Pancreas (tissue), 10 donors: ENCODE measurements around the gene MAN1A1. TPM values are rescaled to one million over a fixed set of nuclear protein-coding genes. Genes with fewer than 3 reads are reported as not detected.
A peak's percentile ranks its signal among the peaks of the same experiment; 100 is the strongest.

ENCODE experiments used
- ATAC-seq, 4 donors: fragments of 200-7000 bp; cut with Tn5 transposase; one replicate each; pipeline versions ENCODE4 v1.8.0 to v1.9.1; 2020; ENCODE audit warnings: mild to moderate bottlenecking in 4 of 4, moderate library complexity in 4 of 4
- DNase-seq, 6 donors: peaks; one replicate each; pipeline ENCODE4 v3.0.0-alpha.2; 2020
- FAIRE-seq: peaks from 2 replicates; lab custom pipeline; 2012; peaks lifted over from hg19 to GRCh38; lab: Jason Lieb, UNC
- H3K27ac ChIP-seq, 4 donors: fragments of 200-600 bp; sonication (generic); 1 replicate in 3 of 4; 2 replicates in 1 of 4; pipeline versions ENCODE4 v1.5.0 to v1.8.0; 2020
- H3K27me3 ChIP-seq, 4 donors: fragments of 200-600 bp; one replicate each; pipeline ENCODE4 v1.8.0; 2021
- H3K36me3 ChIP-seq, 3 donors: fragments of 200-600 bp; sonication (generic) in 1 of 3; one replicate each; pipeline versions ENCODE4 v1.5.0 to v1.8.0; 2020 to 2021
- H3K4me1 ChIP-seq, 3 donors: fragments of 200-600 bp; one replicate each; pipeline ENCODE4 v1.8.0; 2021
- H3K4me3 ChIP-seq, 4 donors: fragments of 200-600 bp; sonication (generic) in 2 of 4; one replicate each; pipeline versions ENCODE4 v1.5.0 to v1.8.0; 2020 to 2021
- H3K9me3 ChIP-seq, 4 donors: fragments of 200-600 bp; one replicate each; pipeline ENCODE4 v1.8.0; 2021
- CTCF ChIP-seq, 4 donors: fragments of 200-600 bp; sonication (generic) in 3 of 4; IDR thresholded peaks; one replicate each; pipeline versions ENCODE4 v1.5.0 to v1.8.0; 2021; ENCODE audit warnings: antibody characterized with exemption in 4 of 4
- WGBS, 2 donors: extraction: QIAGEN DNeasy Blood & Tissue Kit; methylation state at CpG; one replicate each; pipeline ENCODE4 v1.1.7; 2013; 5-methylcytosine and 5-hydroxymethylcytosine counted together
- intact Hi-C, 3 donors: fragments of 100-400 bp; cut with DNase I; formaldehyde crosslinking; loops; one replicate each; pipeline versions ENCODE4 v1.11.1 to v1.14.2; 2022
- polyA plus RNA-seq, 2 donors: library from polyadenylated mRNA; stranded (reverse); fragments of 200-250 nt; gene quantifications; one replicate each; pipeline ENCODE4 v1.2.3, GENCODE V29; 2013
- total RNA-seq, 6 donors: library from RNA; stranded (reverse); fragmentation: NEBNext Ultra II Directional in 4 of 6; extraction: Animal tissue kit (Norgen Biotek cat#: 25700) in 4 of 6; gene quantifications; one replicate each; pipeline versions ENCODE4 v1.2.1 to v1.2.4, GENCODE V29; 2021 to 2023
- donor health status: healthy with polysubstance abuse.
- donor health status: DM: no; HTN: no; CAD: no; lungs with moderate emphysema.
- donor health status: DM: no; HTN: no; CAD: no.
- donor health status: control.
- donor health status: control.
- donor health status: Bipolar disorder and iron deficiency.
- donor health status: DM: yes; HTN: yes; CAD: no.
- donor health status: DM: no; HTN: no; CAD: no.
- donor health status: DM: no; HTN: no; CAD: no.
- donor health status: DM: yes; HTN: yes; CAD: no.

Gene MAN1A1
- total and polyA plus RNA-seq, 8 donors: 11.7 to 86.1 (median 30.7) TPM

GRCh38 chr6:119205911-119206618 lies 143.5 kb downstream of the MAN1A1 start:
- intact Hi-C loops: no loop called here
- no peak for TF ChIP-seq CTCF (IDR thresholded peaks at IDR 0.05)
- no peak for DNase-seq
- WGBS, 2 donors: 87 to 89% methylated on average over 7 of the region's 7 CpGs
- H3K4me3 ChIP-seq: no peak overlapping the region
- no peak for FAIRE-seq
- no peaks in the 10 kb centered on the region for H3K27me3 ChIP-seq
- H3K27ac ChIP-seq: no peak overlapping the region
- H3K4me1 ChIP-seq: peaks cover 0 to 7% (median 0%) of the 10 kb centered on the region in 3 donors
- peaks cover 0 to 5% (median 0%) of the 10 kb centered on the region in 3 donors for H3K36me3 ChIP-seq
- peak in 1 of 4 donors; percentile 37 for ATAC-seq
- no peaks in the 10 kb centered on the region for H3K9me3 ChIP-seq

- intact Hi-C loops: no loop called here
- TF ChIP-seq CTCF (IDR thresholded peaks at IDR 0.05): no peak
- H3K4me3 ChIP-seq: no peak overlapping the region
- no peak overlapping the region for H3K27ac ChIP-seq
- H3K9me3 ChIP-seq: no peaks in the 10 kb centered on the region
- no peaks in the 10 kb centered on the region for H3K27me3 ChIP-seq
- ATAC-seq (no peak), DNase-seq (no peak), FAIRE-seq (no peak)
- H3K4me1 ChIP-seq: peaks cover 0 to 8% (median 0%) of the 10 kb centered on the region in 3 donors
- H3K36me3 ChIP-seq: peaks cover 0 to 5% (median 0%) of the 10 kb centered on the region in 3 donors
- 91 to 93% methylated on average over 3 of the region's 3 CpGs for WGBS, 2 donors
Measured at GRCh38 chr6:119204719-119205118, 144.8 kb downstream of the MAN1A1 start.

- ATAC-seq (peak in 3 of 4 donors; percentile 25 to 55 (median 48)), DNase-seq (no peak), FAIRE-seq (no peak)
- TF ChIP-seq CTCF (IDR thresholded peaks at IDR 0.05): no peak
- Histone ChIP-seq H3K9me3 (no peaks in the 10 kb centered on the region), H3K27ac (peak overlapping the region in 1 of 4 donors; percentile 33), H3K4me1 (peaks cover 0 to 8% (median 0%) of the 10 kb centered on the region in 3 donors), H3K27me3 (no peaks in the 10 kb centered on the region), H3K36me3 (peaks cover 0 to 5% (median 0%) of the 10 kb centered on the region in 3 donors), H3K4me3 (no peak overlapping the region)
- 76 to 83% methylated on average over 1 of the region's 1 CpG for WGBS, 2 donors
- intact Hi-C loops: no loop called here
Measured at GRCh38 chr6:119201480-119201879, 148.1 kb downstream of the MAN1A1 start.

- TF ChIP-seq CTCF (IDR thresholded peaks at IDR 0.05): no peak
- peaks cover 0 to 5% (median 0%) of the 10 kb centered on the region in 3 donors for H3K36me3 ChIP-seq
- intact Hi-C loops: no loop called here
- no peak overlapping the region for H3K4me3 ChIP-seq
- H3K9me3 ChIP-seq: no peaks in the 10 kb centered on the region
- FAIRE-seq: no peak
- H3K4me1 ChIP-seq: peaks cover 0 to 8% (median 0%) of the 10 kb centered on the region in 3 donors
- ATAC-seq: peak in 3 of 4 donors; percentile 65 to 68 (median 66)
- 48 to 71% methylated on average over 1 of the region's 1 CpG for WGBS, 2 donors
- H3K27me3 ChIP-seq: no peaks in the 10 kb centered on the region
- H3K27ac ChIP-seq: peak overlapping the region in 2 of 4 donors; percentile 6 to 33
- no peak for DNase-seq
Measured at GRCh38 chr6:119200512-119201175, 148.9 kb downstream of the MAN1A1 start.
